WTC11 (cell line): Measurements from ENCODE around the gene MAML3. TPM values are rescaled to one million over a fixed set of nuclear protein-coding genes. Genes with fewer than 3 reads are reported as not detected.

ENCODE experiments used
- ATAC-seq: fragments of 200-7000 bp; cut with Tn5 transposase; 2 replicates; pipeline ENCODE4 v1.10.0; 2021; ENCODE audit warnings: mild to moderate bottlenecking, moderate library complexity
- CTCF ChIA-PET: fragments of 300-600 bp; sonication (Branson Sonifier 250); formaldehyde crosslinking; loops from one replicate; lab custom pipeline; 2021; ENCODE audit warnings: antibody characterized with exemption; lab: Charles Lee
- POLR2A ChIA-PET: fragments of 350-600 bp; sonication (Branson Sonifier 250); formaldehyde crosslinking; loops from one replicate; lab custom pipeline; 2021; ENCODE audit warnings: antibody characterized with exemption; lab: Charles Lee
- DNase-seq: peaks from one replicate; pipeline ENCODE4 v3.0.0; 2021; ENCODE audit warnings: low spot score
- H3K27ac Mint-ChIP-seq: 2 replicates; pipeline ENCODE4 v1.8.0; 2021; ENCODE audit warnings: mixed read lengths
- H3K27me3 Mint-ChIP-seq: 2 replicates; pipeline ENCODE4 v1.8.0; 2021; ENCODE audit warnings: low read depth, mild to moderate bottlenecking, moderate library complexity, mixed read lengths
- H3K36me3 Mint-ChIP-seq: 2 replicates; pipeline ENCODE4 v1.8.0; 2021; ENCODE audit warnings: mixed read lengths
- H3K4me1 Mint-ChIP-seq: 2 replicates; pipeline ENCODE4 v1.8.0; 2022; ENCODE audit warnings: mixed read lengths
- H3K4me3 Mint-ChIP-seq: 2 replicates; pipeline ENCODE4 v1.8.0; 2021; ENCODE audit warnings: mild to moderate bottlenecking, moderate library complexity, mixed read lengths
- H3K9me3 Mint-ChIP-seq: 2 replicates; pipeline ENCODE4 v1.8.0; 2021; ENCODE audit warnings: mixed read lengths
- ATF6 ChIP-seq: sonication (generic); formaldehyde crosslinking; IDR thresholded peaks from 2 replicates; pipeline ENCODE4 v1.8.1; 2023; ENCODE audit warnings: mild to moderate bottlenecking, missing genetic modification reagents
- FOXJ3 ChIP-seq: sonication (generic); formaldehyde crosslinking; IDR thresholded peaks from 2 replicates; pipeline ENCODE4 v1.9.0; 2021; ENCODE audit warnings: missing genetic modification reagents, mild to moderate bottlenecking, borderline replicate concordance
- FOXK1 ChIP-seq: sonication (generic); formaldehyde crosslinking; IDR thresholded peaks from 2 replicates; pipeline ENCODE4 v1.8.0; 2022; ENCODE audit warnings: mild to moderate bottlenecking, moderate library complexity, missing genetic modification reagents
- KAT7 ChIP-seq: sonication (generic); formaldehyde crosslinking; IDR thresholded peaks from 2 replicates; pipeline ENCODE4 v1.8.1; 2023; ENCODE audit warnings: missing genetic modification reagents, mild to moderate bottlenecking, borderline replicate concordance
- NFE2L1 ChIP-seq: sonication (generic); formaldehyde crosslinking; IDR thresholded peaks from 2 replicates; pipeline ENCODE4 v1.8.1; 2023; ENCODE audit warnings: missing genetic modification reagents
- NR2C2 ChIP-seq: sonication (generic); formaldehyde crosslinking; IDR thresholded peaks from 2 replicates; pipeline ENCODE4 v1.8.0; 2022; ENCODE audit warnings: mild to moderate bottlenecking, missing genetic modification reagents
- USF1 ChIP-seq: sonication (generic); formaldehyde crosslinking; IDR thresholded peaks from 2 replicates; pipeline ENCODE4 v1.8.0; 2022; ENCODE audit warnings: mild to moderate bottlenecking, missing genetic modification reagents
- ZNF232 ChIP-seq: sonication (generic); formaldehyde crosslinking; IDR thresholded peaks from 2 replicates; pipeline ENCODE4 v1.8.0; 2022; ENCODE audit warnings: mild to moderate bottlenecking, missing genetic modification reagents
- ZNF317 ChIP-seq: sonication (generic); formaldehyde crosslinking; IDR thresholded peaks from 2 replicates; pipeline ENCODE4 v1.8.1; 2023; ENCODE audit warnings: low read depth, mild to moderate bottlenecking, moderate library complexity, missing genetic modification reagents, borderline replicate concordance
- ZNF512 ChIP-seq: sonication (generic); formaldehyde crosslinking; IDR thresholded peaks from 2 replicates; pipeline ENCODE4 v1.8.1; 2022; ENCODE audit warnings: missing genetic modification reagents, borderline replicate concordance
- ZNF671 ChIP-seq: fragments of 250-450 bp; sonication (Bioruptor Pico); IDR thresholded peaks from 2 replicates; pipeline ENCODE4 v1.8.0; 2021; ENCODE audit warnings: mild to moderate bottlenecking
- total RNA-seq: library from RNA; stranded (reverse); gene quantifications from 3 replicates; pipeline ENCODE4 v1.2.3, GENCODE V29; 2021

The MAML3 gene
- total RNA-seq, 1 experiment from 2014 or later, result 7.4 TPM

GRCh38 chr4:139861471-139861870 lies 292.5 kb downstream of the MAML3 start:
- Mint-ChIP-seq H3K27ac (no peak overlapping the region), H3K4me3 (no peak overlapping the region), H3K4me1 (peaks cover 31% of the 10 kb centered on the region), H3K27me3 (no peaks in the 10 kb centered on the region), H3K9me3 (no peaks in the 10 kb centered on the region), H3K36me3 (no peaks in the 10 kb centered on the region)
- ChIA-PET POLR2A (no interaction called here), CTCF (no interaction called here)
- ATAC-seq, result peak; percentile 55; the same call in 1 of the 2 replicates
- TF ChIP-seq ZNF232 (CRISPR knock-in tag) (no peak), ZNF671 (CRISPR knock-in tag) (no peak), ATF6 (CRISPR knock-in tag) (no peak), NFE2L1 (CRISPR knock-in tag) (no peak), USF1 (CRISPR knock-in tag) (no peak)
- no peak for DNase-seq

- no peaks in the 10 kb centered on the region for H3K9me3 Mint-ChIP-seq
- peaks cover 37% of the 10 kb centered on the region for H3K4me1 Mint-ChIP-seq
- ATAC-seq (no peak), DNase-seq (no peak)
- CTCF ChIA-PET, result no interaction called here
- TF ChIP-seq KAT7 (CRISPR knock-in tag), result no peak
- no peak for TF ChIP-seq ATF6 (CRISPR knock-in tag)
- TF ChIP-seq FOXJ3 (CRISPR knock-in tag), result no peak
- no peak for TF ChIP-seq ZNF512 (CRISPR knock-in tag)
- TF ChIP-seq FOXK1, result no peak
- H3K27ac Mint-ChIP-seq, result no peak overlapping the region
- no peak overlapping the region for H3K4me3 Mint-ChIP-seq
- POLR2A ChIA-PET, result no interaction called here
- H3K36me3 Mint-ChIP-seq, result no peaks in the 10 kb centered on the region
- H3K27me3 Mint-ChIP-seq, result no peaks in the 10 kb centered on the region
Measured at GRCh38 chr4:139860435-139861024, 293.5 kb downstream of the MAML3 start.

- H3K27me3 Mint-ChIP-seq, result no peaks in the 10 kb centered on the region
- 0 out of 2 replicates have a peak overlapping the region, but pooled peaks have one; percentile 20 for H3K27ac Mint-ChIP-seq
- H3K36me3 Mint-ChIP-seq, result no peaks in the 10 kb centered on the region
- DNase-seq, result no peak
- 0 out of 2 replicates have a peak, but pooled peaks have one; percentile 14 for ATAC-seq
- H3K4me3 Mint-ChIP-seq, result no peak overlapping the region
- no peaks in the 10 kb centered on the region for H3K9me3 Mint-ChIP-seq
- POLR2A ChIA-PET, result no interaction called here
- CTCF ChIA-PET, result no interaction called here
- H3K4me1 Mint-ChIP-seq, result peaks cover 43% of the 10 kb centered on the region
- no peak for TF ChIP-seq NFE2L1 (CRISPR knock-in tag)
- no peak for TF ChIP-seq ZNF317 (CRISPR knock-in tag)
- no peak for TF ChIP-seq NR2C2 (CRISPR knock-in tag)
- TF ChIP-seq, all 79 proteins: peak for 0
Measured at GRCh38 chr4:139859876-139860275, 294.1 kb downstream of the MAML3 start.
